ENCODE measurements around the gene FMNL2. TPM values are rescaled to one million over a fixed set of nuclear protein-coding genes. Genes with fewer than 3 reads are reported as not detected.

FMNL2 gene
- polyA plus RNA-seq, 3 donors = 5.0 to 41.3 (median 22.3) TPM

DNA sequence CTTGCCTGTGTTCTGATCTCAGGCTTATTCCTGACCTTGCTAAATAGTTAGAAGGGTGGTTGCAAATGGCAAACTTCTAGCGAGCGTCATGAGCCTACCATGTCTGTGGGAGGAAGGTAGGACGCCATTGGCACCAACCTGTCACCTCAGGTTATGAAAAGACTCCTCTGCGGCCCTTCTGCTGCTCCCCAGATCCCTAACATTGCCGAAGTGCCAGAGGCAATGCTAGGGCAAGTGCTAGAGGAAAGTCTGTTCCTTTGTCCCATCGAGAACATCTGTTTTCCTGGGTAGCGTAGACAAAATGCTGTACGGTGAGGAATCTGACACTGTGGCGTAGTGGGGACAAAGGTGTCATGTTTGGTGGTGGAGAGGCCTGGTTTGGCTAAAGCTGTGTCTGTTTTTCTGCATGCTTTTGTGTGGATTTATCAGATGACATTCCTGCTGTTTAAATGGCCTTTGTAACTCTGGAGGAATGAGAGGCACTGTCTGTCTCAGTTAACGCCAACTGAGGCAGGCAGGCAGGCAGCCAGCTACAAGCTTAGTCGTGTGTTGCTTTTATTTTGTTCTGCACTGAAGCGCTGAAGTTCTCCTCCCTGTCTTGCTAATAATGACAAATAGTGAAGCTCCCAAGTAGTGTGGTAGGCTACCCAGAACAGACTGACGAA lies 288.2 kb downstream of the FMNL2 start:
- 81 to 84% (median 82%) methylated on average over 13 of the region's 13 CpGs for WGBS, 3 donors
- no peak overlapping the region for H3K27ac ChIP-seq (ENCODE audit: low read depth, low read length)

DNA sequence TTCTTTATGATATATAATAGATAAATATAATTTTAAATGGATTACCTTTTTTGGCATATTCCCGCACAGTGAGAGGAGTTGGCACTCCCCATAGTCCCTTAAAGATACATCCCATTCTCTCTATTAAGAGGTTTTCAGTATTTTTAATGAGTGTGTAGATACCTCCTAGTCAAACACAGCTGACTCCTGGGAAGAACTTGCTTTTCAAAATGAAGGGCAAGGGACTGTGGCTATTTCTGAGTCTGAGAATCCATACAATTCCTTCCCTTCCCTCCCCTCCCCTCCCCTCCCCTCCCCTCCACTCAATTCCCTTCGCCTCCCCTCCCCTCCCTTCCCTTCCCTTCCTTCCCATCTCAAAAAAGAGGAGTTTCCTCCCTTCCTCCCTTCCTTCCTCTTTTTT lies 288.8 kb downstream of the FMNL2 start:
- 89 to 100% (median 97%) methylated on average over 1 of the region's 2 CpGs for WGBS, 3 donors
- H3K27ac ChIP-seq (ENCODE audit: low read depth, low read length) = no peak overlapping the region

DNA sequence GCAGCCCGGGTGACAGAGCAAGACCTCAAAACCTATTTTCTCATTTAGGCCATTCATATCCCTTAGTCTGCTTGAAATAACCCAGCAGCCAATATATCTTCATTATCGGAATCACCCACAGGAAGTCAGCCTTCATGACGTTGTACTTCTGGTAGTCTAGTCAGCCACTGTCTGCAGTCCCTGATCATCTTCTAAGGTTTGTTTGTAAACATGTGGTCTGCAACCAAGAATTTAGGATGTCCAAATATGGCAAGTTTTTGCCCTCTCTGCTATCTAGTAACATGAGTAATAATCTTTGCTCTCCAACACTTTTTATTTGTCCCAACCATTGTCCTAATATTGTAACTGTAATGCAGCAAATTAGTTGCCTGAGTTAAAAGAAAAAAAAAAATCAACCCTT lies 289.8 kb downstream of the FMNL2 start:
- no peak overlapping the region for H3K27ac ChIP-seq (ENCODE audit: low read depth, low read length)
- 72 to 81% (median 80%) methylated on average over 3 of the region's 3 CpGs for WGBS, 3 donors

DNA sequence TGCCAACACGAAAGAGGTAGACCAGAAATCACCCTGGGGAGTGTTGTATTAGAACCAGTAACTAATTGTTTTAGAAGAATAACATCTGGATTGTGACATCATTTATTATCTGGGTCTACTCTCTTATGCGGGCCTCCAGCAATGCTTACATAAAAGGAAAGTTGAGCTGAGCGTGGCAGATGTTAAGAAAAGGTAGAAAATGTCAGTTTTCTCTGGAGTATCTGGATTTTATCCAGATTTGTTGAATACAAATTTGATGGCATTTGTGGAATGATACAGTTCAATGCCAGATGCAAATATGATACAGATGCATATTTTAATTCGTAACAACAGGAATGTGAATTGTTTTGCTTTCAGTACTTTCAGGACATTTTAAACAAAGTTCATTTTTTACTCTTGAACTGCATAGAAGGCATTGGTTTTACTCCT lies 292.0 kb downstream of the FMNL2 start:
- 46 to 62% (median 56%) methylated on average over 4 of the region's 4 CpGs for WGBS, 3 donors
- no peak overlapping the region for H3K27ac ChIP-seq (ENCODE audit: low read depth, low read length)

DNA sequence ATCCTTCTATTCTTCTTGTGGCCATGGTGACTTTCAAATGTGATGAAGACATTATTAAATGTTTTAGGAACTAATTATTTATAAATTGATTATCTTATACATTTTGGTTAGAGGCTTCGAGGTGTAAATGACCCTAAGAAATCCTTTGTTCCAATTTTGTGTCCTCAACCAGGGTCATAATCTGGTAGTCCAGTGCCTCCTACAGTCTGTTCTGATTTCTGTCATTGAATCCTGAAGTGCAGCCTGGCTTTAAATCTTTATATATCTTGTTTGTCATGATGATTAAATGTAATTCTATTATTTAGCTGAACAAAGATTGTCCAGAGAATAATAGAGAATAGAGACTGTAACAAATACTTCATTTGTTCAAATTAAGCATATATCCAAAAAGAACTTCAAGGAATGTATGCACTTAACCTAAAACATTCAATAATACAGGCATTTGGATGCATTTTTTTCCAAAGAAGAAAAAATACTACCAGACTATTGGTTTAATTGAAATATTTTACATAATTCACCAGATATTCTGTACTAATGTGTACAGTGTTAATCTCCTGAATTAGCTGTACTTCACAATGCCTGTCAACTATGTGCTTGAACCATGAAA lies 292.5 kb downstream of the FMNL2 start:
- no peak overlapping the region for H3K27ac ChIP-seq (ENCODE audit: low read depth, low read length)
- WGBS, 3 donors = 4 to 7% (median 4%) methylated on average over 1 of the region's 1 CpG

DNA sequence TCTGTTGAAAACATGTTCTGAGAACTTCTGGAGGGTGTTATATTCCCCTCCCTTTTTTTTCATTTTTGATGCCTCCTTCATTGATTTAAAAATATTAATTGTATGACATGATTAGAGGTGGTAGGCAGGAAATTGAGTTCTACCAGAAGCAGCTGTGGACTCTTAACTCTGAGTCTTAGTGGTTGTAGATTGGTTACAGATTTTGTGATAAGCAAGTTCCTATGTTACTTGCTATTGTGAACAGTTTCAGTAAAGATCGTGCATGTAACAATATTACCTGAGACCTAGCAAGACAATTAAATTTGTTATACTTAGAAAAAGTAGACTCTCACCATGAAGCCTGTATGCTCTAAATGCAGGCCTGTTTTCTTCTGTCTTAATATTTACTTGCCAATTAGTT lies 294.2 kb downstream of the FMNL2 start:
- no peak overlapping the region for H3K27ac ChIP-seq (ENCODE audit: low read depth, low read length)
- 67 to 76% (median 70%) methylated on average over 1 of the region's 1 CpG for WGBS, 3 donors

DNA sequence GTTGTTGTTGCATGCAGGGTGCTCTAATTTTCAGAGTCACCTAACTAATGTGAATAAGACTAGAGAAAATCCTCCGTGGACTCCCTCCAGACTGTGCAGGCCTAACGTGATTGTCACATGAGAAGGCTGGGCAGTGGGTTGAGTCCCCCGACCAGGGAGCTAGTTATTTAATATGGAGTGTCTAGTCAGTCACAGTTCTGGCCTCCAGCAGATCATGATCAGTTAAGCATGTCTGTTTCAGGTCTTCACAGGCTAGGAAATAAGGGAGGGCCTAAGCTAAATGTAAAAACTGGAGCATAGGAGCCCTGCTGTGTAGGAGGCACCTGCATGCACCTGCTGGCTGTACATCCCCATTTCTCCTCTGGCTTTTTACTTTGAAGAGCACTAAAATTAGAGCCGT lies 295.5 kb downstream of the FMNL2 start:
- 87 to 95% (median 87%) methylated on average over 4 of the region's 4 CpGs for WGBS, 3 donors
- H3K27ac ChIP-seq (ENCODE audit: low read depth, low read length) = no peak overlapping the region

DNA sequence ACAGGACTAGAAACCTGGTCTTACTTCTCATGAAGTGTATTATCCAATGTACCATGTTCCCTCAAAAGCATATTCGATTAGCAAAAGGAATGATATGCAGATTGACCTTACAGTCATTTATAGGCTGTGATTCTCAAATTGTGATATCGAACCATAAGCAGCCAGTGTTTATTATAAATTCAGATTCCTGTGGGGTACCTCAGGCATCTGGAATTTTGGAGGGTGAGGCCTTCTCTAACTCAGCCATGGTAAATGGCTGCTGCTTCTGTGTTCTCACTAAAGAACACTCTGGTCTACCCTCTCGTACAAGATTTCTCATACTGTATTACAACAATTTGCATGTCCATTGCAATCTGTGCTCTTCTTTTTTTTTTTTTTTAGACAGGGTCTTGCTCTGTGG lies 297.8 kb downstream of the FMNL2 start:
- no peak overlapping the region for H3K27ac ChIP-seq (ENCODE audit: low read depth, low read length)
- 90 to 97% (median 95%) methylated on average over 3 of the region's 3 CpGs for WGBS, 3 donors

DNA sequence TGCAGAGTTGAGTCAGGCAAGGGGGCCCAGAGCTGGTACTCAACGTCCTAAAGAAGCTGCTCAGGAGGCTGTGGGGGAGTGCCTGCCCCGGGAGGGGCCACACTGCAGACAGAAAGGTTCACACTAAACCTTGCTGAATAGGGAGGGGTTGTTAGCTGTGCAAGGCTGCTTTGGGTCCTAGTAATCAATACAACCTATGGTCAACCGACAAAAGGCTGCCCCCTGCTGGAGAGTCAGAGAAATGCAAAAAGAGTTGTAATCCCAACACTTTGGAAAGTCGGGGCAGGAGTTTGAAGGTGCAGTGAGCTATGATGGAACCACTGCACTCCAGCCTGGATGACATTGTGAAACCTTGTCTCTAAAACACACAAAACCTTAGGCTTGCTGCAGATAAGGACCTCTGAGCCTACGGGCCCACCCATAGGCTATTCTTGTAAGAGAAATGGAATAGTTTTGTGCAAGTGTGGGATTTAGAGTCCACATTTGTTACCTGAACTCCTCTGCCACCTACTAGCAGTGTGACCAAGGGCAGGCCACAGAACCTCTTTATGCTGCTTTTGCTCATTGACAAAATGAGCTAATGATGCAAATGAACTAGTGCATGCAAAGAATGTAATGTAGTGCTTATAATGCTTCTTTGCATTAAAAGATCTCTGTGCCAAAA lies 300.8 kb downstream of the FMNL2 start:
- 22 to 33% (median 32%) methylated on average over 5 of the region's 5 CpGs for WGBS, 3 donors
- no peak overlapping the region for H3K27ac ChIP-seq (ENCODE audit: low read depth, low read length)

DNA sequence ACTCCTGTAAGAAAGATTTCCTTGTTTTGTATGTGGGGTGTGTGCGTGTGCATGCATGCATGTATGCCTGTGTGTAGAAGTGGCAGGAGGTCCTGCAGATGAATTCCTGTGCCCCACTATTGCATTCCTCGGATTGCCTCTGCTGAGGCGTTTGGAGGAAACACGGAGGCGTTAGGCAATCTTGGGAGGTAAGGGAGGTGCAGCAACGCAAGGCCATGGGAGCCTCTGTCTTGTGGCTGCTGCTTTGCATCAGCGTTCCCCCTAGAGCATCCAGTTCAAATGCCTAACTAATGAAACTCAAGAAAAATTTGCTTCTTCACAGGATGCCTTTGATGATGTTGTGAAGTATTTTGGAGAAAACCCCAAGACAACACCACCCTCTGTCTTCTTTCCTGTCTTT lies 302.3 kb downstream of the FMNL2 start:
- H3K27ac ChIP-seq (ENCODE audit: low read depth, low read length) = no peak overlapping the region
- 78 to 88% (median 83%) methylated on average over 7 of the region's 7 CpGs for WGBS, 3 donors

DNA sequence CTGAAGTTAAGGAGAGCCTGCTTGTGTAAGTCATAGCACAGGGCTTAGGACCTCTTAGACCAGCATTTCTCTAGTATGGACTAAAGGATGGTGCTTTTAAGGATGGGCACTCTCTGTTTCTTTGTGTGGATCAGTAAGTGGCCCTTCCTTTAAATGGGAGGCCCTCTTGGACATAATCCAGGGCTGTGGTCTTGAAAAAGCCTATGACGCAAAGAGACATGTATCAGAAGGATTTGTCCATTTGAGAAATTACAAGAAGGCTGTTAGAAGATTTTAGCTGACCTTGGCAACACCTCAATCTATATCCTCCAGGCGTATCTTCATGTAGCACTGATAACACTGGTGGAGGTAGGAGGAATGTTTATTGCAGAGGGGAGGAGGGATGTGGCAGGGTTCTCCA lies 303.1 kb downstream of the FMNL2 start:
- 76 to 84% (median 81%) methylated on average over 2 of the region's 2 CpGs for WGBS, 3 donors
- no peak overlapping the region for H3K27ac ChIP-seq (ENCODE audit: low read depth, low read length)

DNA sequence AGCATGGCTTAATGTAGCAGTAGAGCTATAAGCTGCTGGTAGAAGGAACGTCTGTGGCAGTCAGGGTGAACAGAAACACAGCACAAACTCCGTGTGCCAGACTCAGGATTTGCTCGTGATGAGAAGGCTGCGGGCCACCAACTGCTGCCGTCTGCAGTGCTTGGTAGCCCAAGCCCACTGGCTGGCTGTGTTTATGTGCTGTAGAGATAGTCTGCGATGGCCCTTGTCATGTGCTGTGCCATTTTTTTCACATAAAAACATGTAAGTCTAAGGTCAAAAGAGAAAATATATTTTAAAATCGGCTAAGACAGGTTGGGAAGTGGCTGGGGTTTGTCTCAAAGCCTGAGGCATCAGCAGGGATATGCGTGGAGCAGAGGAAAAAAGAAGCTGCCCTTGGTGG lies 303.6 kb downstream of the FMNL2 start:
- WGBS, 3 donors = 70 to 79% (median 77%) methylated on average over 8 of the region's 8 CpGs
- no peak overlapping the region for H3K27ac ChIP-seq (ENCODE audit: low read depth, low read length)

DNA sequence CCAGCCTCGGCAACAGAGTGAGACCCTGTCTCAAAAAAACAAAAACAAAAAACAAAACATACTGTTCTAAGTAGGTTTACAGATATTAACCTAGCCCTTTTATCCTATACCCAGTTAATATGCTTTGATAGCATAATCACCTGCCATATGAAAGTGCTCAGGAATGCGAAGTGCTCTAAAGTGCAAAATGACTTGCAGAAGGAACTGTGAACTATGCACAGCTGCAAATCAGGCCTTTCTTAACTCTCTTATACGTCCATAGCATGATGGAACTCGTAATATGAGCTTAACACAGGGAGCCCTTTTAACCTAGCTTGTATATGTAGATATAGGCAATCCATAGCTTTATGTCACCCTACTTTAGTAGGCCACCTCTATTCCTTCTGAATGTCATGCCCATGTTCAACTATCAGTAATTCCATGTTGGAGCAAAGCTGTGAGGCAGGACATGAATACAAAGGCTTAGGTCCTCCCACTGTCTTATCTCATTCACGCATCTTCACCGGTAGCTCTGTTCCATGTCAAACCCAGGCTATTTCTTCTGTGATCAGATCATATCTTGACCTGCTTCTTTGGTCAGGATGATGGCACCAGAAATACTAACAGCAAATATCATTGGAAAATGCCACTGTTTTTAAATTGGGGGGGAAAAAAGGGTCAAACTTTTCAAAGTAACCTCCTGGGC lies 309.4 kb downstream of the FMNL2 start:
- H3K27ac ChIP-seq (ENCODE audit: low read depth, low read length) = no peak overlapping the region
- 92 to 97% (median 96%) methylated on average over 6 of the region's 6 CpGs for WGBS, 3 donors

DNA sequence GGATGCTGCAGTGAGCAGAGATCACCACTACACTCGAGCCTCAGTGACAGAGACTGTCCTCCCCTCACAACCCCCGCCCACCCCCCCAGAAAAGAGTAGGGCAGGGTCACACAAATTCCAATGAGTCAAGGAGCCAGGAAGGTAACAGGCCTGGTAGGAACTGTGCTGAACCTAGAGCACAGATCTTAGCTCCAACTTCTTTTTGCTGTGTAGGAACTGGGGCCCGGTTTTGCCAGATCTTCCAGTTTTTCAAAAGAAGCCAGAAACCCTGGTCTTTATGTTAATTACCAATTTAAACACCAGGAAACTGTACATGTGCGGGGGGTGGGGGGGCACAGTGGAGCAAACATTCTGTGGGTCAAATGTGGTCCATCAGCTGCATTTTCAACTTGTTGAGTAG lies 311.3 kb downstream of the FMNL2 start:
- no peak overlapping the region for H3K27ac ChIP-seq (ENCODE audit: low read depth, low read length)
- 66 to 70% (median 70%) methylated on average over 4 of the region's 4 CpGs for WGBS, 3 donors

DNA sequence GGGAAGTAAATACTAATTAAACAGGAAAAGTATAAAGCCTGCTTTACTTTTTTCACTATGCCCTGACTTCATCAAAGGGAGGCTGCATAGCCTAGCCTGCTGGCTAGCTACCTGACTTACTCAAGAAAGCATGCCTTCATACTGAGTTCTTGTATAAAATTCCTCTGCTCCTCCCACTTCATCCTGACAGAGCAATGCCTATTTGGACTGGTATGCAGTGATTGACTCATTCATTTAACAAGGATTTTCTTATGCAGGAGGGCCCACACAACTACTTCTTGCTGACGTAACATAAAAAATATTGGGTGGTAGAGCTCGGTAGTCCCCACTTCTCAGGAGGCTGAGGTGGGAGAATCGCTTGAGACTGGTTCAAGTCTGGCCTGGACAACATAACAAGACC lies 311.8 kb downstream of the FMNL2 start:
- WGBS, 3 donors = 82 to 93% (median 87%) methylated on average over 3 of the region's 3 CpGs
- no peak overlapping the region for H3K27ac ChIP-seq (ENCODE audit: low read depth, low read length)

DNA sequence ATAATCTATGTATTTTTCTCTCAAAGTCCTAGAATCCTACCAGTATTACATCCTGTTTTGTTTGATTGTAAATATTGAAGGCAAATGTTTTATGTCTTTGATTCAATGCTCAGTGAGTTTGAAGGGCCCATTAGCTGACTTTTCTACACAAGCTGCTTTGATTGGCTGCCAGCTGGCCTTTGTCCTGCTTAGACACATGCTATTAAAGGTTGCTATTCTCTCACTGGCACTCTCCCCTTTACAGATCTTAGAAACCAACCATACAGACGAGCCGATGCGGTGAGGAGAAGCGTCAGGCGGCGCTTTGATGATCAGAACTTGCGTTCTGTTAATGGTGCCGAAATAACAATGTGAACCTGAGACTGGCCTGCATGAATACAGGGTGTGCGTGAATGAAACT lies 312.6 kb downstream of the FMNL2 start:
- no peak overlapping the region for H3K27ac ChIP-seq (ENCODE audit: low read depth, low read length)
- 25 to 72% (median 54%) methylated on average over 9 of the region's 9 CpGs for WGBS, 3 donors

DNA sequence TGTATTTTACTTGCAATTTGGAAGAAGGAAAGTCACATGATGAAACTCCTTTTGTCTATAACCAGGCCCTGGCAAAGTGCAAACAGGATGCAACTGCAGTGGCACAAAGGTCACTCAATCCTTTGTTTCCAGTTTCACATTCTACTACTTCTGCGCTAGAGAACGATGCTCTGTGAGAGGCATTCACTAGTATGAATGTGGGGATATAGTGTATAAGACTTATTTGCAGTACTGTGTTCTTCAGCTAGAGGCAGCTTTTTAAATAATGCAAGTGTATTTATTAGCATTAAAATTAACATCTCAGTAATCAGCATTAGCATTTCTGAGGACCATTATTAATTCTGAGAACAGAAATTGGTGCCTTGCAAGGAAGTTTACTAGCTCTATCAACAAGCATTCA lies 313.4 kb downstream of the FMNL2 start:
- WGBS, 3 donors = 17 to 27% (median 20%) methylated on average over 2 of the region's 2 CpGs
- no peak overlapping the region for H3K27ac ChIP-seq (ENCODE audit: low read depth, low read length)

DNA sequence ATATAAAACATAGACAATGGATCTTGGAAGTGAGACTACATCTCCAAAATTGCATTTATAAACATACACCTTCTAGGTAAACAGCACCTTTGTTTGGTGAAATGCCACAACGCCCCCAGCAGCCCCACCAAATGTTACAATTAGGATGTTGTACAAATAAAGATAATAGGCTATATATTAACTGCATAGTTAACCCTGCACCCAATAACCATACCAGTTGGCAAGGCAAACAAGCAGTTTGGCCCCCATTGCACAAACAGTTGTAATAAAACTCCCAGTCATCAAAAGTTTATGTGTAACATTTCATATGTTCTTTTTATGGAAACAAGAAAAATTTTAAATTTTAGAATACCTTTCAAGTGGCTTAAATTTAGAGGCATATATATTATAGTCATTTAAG lies 315.0 kb downstream of the FMNL2 start:
- WGBS, 3 donors = 41 to 86% (median 84%) methylated on average over 1 of the region's 1 CpG
- H3K27ac ChIP-seq (ENCODE audit: low read depth, low read length) = no peak overlapping the region

DNA sequence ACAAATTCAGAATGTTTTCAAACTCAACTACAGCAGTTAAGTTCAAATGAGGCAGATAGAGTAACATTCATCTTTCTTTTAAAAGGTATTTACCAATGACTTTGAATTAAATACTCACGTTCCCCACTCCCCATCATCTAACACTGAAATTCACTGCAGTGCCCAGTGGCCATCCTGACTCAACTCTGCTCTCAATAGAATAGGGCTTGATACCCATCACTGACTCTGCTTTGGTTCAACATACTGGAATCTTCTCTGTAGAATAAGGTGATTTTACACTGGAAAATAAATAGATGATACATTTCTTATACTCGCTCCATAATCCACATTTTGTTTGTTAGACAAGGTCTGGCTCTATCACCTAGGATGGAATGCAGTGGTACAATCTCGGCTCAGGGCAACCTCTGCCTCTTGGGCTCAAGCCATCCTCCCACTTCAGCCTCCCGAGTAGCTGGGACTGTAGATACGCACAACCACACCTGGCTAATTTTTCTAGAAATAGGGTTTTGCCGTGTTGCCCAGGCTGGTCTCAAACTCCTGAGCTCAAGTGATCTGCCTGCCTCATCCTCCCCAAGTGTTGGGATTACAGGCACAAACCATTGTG lies 315.9 kb downstream of the FMNL2 start:
- whole genome bisulfite sequencing, 3 donors = 93 to 96% (median 94%) methylated on average over 6 of the region's 6 CpGs
- no peak overlapping the region for H3K27ac ChIP-seq (ENCODE audit: low read depth, low read length)

Data from adipose tissue (tissue), 3 donors.